ENCODE data around the gene ACOXL. TPM values are rescaled to one million over a fixed set of nuclear protein-coding genes. Genes with fewer than 3 reads are reported as not detected.

The ACOXL gene
- total and polyA plus RNA-seq, 2 of the 8 experiments (the other 6 are each of a cell fraction or from before 2014, with no cell fraction given) = 11.4 to 20.6 TPM

GRCh38 chr2:110796716-110797301 lies 64.4 kb downstream of the ACOXL start:
- DNase-seq (ENCODE audit: low read depth in 1 of 2, low spot score in 2 of 2) (no peak), FAIRE-seq (no peak)
- H2BK15ac ChIP-seq (ENCODE audit: low read length) = no peak overlapping the region
- no peak overlapping the region for H3K18ac ChIP-seq (ENCODE audit: extremely low read depth, low read length)
- no peaks in the 10 kb centered on the region for H3K27me3 ChIP-seq (replicated peaks in 1 of 4; ENCODE audit: control insufficient read depth in 3 of 4, extremely low read depth in 1 of 4, insufficient read depth in 3 of 4, low read length in 3 of 4)
- no peak overlapping the region for H3K4ac ChIP-seq (replicated peaks; ENCODE audit: insufficient read length, low read depth, low read length)
- H3K36me3 ChIP-seq (ENCODE audit: control insufficient read depth in 2 of 4, insufficient read depth in 4 of 4, low read length in 3 of 4) = peaks cover 2 to 30% (median 20%) of the 10 kb centered on the region in 4 experiments; a peak in 7 of 8 replicates
- no peak overlapping the region for H3K27ac ChIP-seq (ENCODE audit: low read depth, low read length)
- no peaks in the 10 kb centered on the region for H3K79me2 ChIP-seq (ENCODE audit: control insufficient read depth in 1 of 2, insufficient read depth in 2 of 2, low read length in 2 of 2)
- H4K20me1 ChIP-seq (replicated peaks in 1 of 2; ENCODE audit: control insufficient read depth in 1 of 2, insufficient read depth in 2 of 2, low read length in 2 of 2) = no peaks in the 10 kb centered on the region
- no peak overlapping the region for H3K4me3 ChIP-seq (ENCODE audit: extremely low read depth in 1 of 4, insufficient read depth in 2 of 4, low read depth in 3 of 4, low read length in 4 of 4)
- H4K8ac ChIP-seq (ENCODE audit: extremely low read depth, insufficient read depth, low read length) = no peak overlapping the region
- no peak overlapping the region for H2AK5ac ChIP-seq (ENCODE audit: low read depth, low read length)
- H3K4me2 ChIP-seq (ENCODE audit: insufficient read depth in 1 of 2, low read depth in 2 of 2, low read length in 2 of 2) = no peak overlapping the region
- no peak overlapping the region for H2AFZ ChIP-seq (ENCODE audit: low read length)
- H2BK120ac ChIP-seq (replicated peaks; ENCODE audit: low read depth, low read length) = no peak overlapping the region
- H3K4me1 ChIP-seq (replicated peaks in 1 of 4; ENCODE audit: control insufficient read depth in 3 of 4, insufficient read depth in 4 of 4, low read length in 3 of 4) = peaks cover 2 to 12% (median 4%) of the 10 kb centered on the region in 4 experiments; a peak in 5 of 7 replicates
- H3K9ac ChIP-seq (replicated peaks in 1 of 4; ENCODE audit: extremely low read depth in 1 of 4, low read depth in 3 of 4, low read length in 3 of 4) = no peak overlapping the region
- no peak overlapping the region for H3K23ac ChIP-seq (ENCODE audit: insufficient read length)
- no peak overlapping the region for H4K91ac ChIP-seq (replicated peaks; ENCODE audit: insufficient read length, low read length)
- no peaks in the 10 kb centered on the region for H3K9me3 ChIP-seq (ENCODE audit: insufficient read depth in 2 of 2, low read depth in 1 of 2, low read length in 1 of 2)
- H3K56ac ChIP-seq (replicated peaks; ENCODE audit: insufficient read length, low read depth, low read length) = no peak overlapping the region
- H2BK20ac ChIP-seq (ENCODE audit: low read length) = no peak overlapping the region
- H2BK5ac ChIP-seq (ENCODE audit: low read depth, low read length) = no peak overlapping the region
- no peaks in the 10 kb centered on the region for H3K23me2 ChIP-seq (ENCODE audit: low read depth, low read length)
- no peaks in the 10 kb centered on the region for H3K79me1 ChIP-seq (ENCODE audit: low read depth, low read length)
- 84% methylated on average over 5 of the region's 7 CpGs; no CpG with 5 or more reads in 1 of the 2 experiments for WGBS, 2 experiments (ENCODE audit: extremely low coverage in 1 of 2, insufficient coverage in 1 of 2, insufficient read length in 1 of 2, insufficient replicate concordance in 2 of 2, low coverage in 1 of 2, low lambda C conversion rate in 2 of 2, missing lambda C conversion rate in 1 of 2)
- H2BK12ac ChIP-seq (ENCODE audit: low read depth, low read length) = no peak overlapping the region
- ChIA-PET POLR2A (ENCODE audit: partially characterized antibody) (no interaction called here), CTCF (ENCODE audit: partially characterized antibody) (interaction anchor here (0.5 to 2.4 kb wide), 2 partner anchors 15 to 173 kb away, joined by 4 to 8 read pairs; no protein-coding TSS in a partner anchor)
- no peak overlapping the region for H4K5ac ChIP-seq (ENCODE audit: insufficient read length, low read depth, low read length)
- no peak overlapping the region for H3K14ac ChIP-seq (ENCODE audit: insufficient read length)
- TF ChIP-seq TCF12 (IDR thresholded peaks at IDR 0.05; ENCODE audit: low read depth, low read length) (no peak), YY1 (IDR thresholded peaks at IDR 0.05; ENCODE audit: low read depth, low read length) (no peak)
